ENCODE data around the gene PTPRT.

GRCh38 chr20:43189554-43190331 is at the start of gene PTPRT:
- TF ChIP-seq FOXA1 (IDR thresholded peaks at IDR 0.05) = no peak
- TF ChIP-seq ELF4 (IDR thresholded peaks at IDR 0.05) = no peak
- TF ChIP-seq SUZ12 (IDR thresholded peaks at IDR 0.05) = no peak
- TF ChIP-seq SP1 (IDR thresholded peaks at IDR 0.05) = no peak
- no peak for TF ChIP-seq BHLHE40 (IDR thresholded peaks at IDR 0.05; ENCODE audit: borderline replicate concordance)
- TF ChIP-seq HDGF (IDR thresholded peaks at IDR 0.05; ENCODE audit: borderline replicate concordance) = no peak
